ENCODE data around the gene DYRK1A.

DYRK1A gene

GRCh38 chr21:37425684-37426083 is 59.1 kb downstream of the DYRK1A start:
- Histone ChIP-seq H3K4me3 (ENCODE audit: low read length in 2 of 2) (no peak overlapping the region), H2BK120ac (ENCODE audit: low read depth, low read length) (no peak overlapping the region), H3K4ac (ENCODE audit: low read length) (no peak overlapping the region), H3K4me2 (ENCODE audit: insufficient read depth, low read length, poor library complexity, severe bottlenecking) (no peak overlapping the region), H3K36me3 (replicated peaks in 1 of 2; ENCODE audit: control insufficient read depth in 2 of 2, insufficient read depth in 2 of 2, low read length in 2 of 2) (peaks cover 11 to 96% of the 10 kb centered on the region in 2 donors), H2AK5ac (ENCODE audit: low read depth, low read length) (no peak overlapping the region), H2AFZ (ENCODE audit: low read length) (no peak overlapping the region), H4K91ac (ENCODE audit: low read depth, low read length, poor library complexity) (no peak overlapping the region), H3K27ac (replicated peaks; ENCODE audit: low read length) (no peak overlapping the region), H3K9me3 (replicated peaks in 1 of 2; ENCODE audit: control insufficient read depth in 2 of 2, insufficient read depth in 1 of 2, low read depth in 1 of 2, low read length in 2 of 2) (peaks cover 4 to 31% of the 10 kb centered on the region in 2 donors), H2BK5ac (ENCODE audit: low read length) (no peak overlapping the region), H3K18ac (ENCODE audit: low read length) (no peak overlapping the region), H3K23ac (ENCODE audit: low read depth, low read length, poor library complexity) (no peak overlapping the region), H3K4me1 (ENCODE audit: control insufficient read depth in 2 of 2, insufficient read depth in 1 of 2, low read depth in 1 of 2, low read length in 2 of 2) (peaks cover 0 to 2% of the 10 kb centered on the region in 2 donors), H2BK12ac (ENCODE audit: low read length) (no peak overlapping the region), H3K79me1 (ENCODE audit: low read depth, low read length) (peaks cover 8% of the 10 kb centered on the region), H3K9ac (ENCODE audit: low read depth, low read length, poor library complexity) (no peak overlapping the region), H3K14ac (ENCODE audit: low read length) (no peak overlapping the region), H2BK15ac (ENCODE audit: low read length) (no peak overlapping the region), H3K27me3 (ENCODE audit: control insufficient read depth in 3 of 3, insufficient read depth in 3 of 3, low read depth in 1 of 3, low read length in 3 of 3) (no peaks in the 10 kb centered on the region), H4K8ac (ENCODE audit: low read depth, low read length) (no peak overlapping the region)
- DNase-seq (ENCODE audit: low spot score), result no peak
- WGBS, 2 donors (ENCODE audit: extremely low coverage in 2 of 2, insufficient read length in 2 of 2, insufficient replicate concordance in 1 of 2), result no CpG with 5 or more reads among the region's 2 CpGs

GRCh38 chr21:37427221-37427620 is 60.6 kb downstream of the DYRK1A start:
- no peak overlapping the region for H3K27ac ChIP-seq (replicated peaks; ENCODE audit: low read length)
- no peak overlapping the region for H3K14ac ChIP-seq (ENCODE audit: low read length)
- H3K9ac ChIP-seq (ENCODE audit: low read depth, low read length, poor library complexity), result no peak overlapping the region
- no peak overlapping the region for H2BK15ac ChIP-seq (ENCODE audit: low read length)
- H2BK120ac ChIP-seq (ENCODE audit: low read depth, low read length), result no peak overlapping the region
- no peak overlapping the region for H2BK5ac ChIP-seq (ENCODE audit: low read length)
- H3K79me1 ChIP-seq (ENCODE audit: low read depth, low read length), result peaks cover 7% of the 10 kb centered on the region
- H2BK12ac ChIP-seq (ENCODE audit: low read length), result no peak overlapping the region
- H3K4me2 ChIP-seq (ENCODE audit: insufficient read depth, low read length, poor library complexity, severe bottlenecking), result no peak overlapping the region
- no peak overlapping the region for H4K8ac ChIP-seq (ENCODE audit: low read depth, low read length)
- DNase-seq (ENCODE audit: low spot score), result no peak
- H3K9me3 ChIP-seq (replicated peaks in 1 of 2; ENCODE audit: control insufficient read depth in 2 of 2, insufficient read depth in 1 of 2, low read depth in 1 of 2, low read length in 2 of 2), result peaks cover 4 to 31% of the 10 kb centered on the region in 2 donors
- H3K4ac ChIP-seq (ENCODE audit: low read length), result no peak overlapping the region
- WGBS, 2 donors (ENCODE audit: extremely low coverage in 2 of 2, insufficient read length in 2 of 2, insufficient replicate concordance in 1 of 2), result no CpG with 5 or more reads among the region's 6 CpGs
- H3K36me3 ChIP-seq (replicated peaks in 1 of 2; ENCODE audit: control insufficient read depth in 2 of 2, insufficient read depth in 2 of 2, low read length in 2 of 2), result peaks cover 10 to 92% of the 10 kb centered on the region in 2 donors
- H3K18ac ChIP-seq (ENCODE audit: low read length), result no peak overlapping the region
- no peak overlapping the region for H3K23ac ChIP-seq (ENCODE audit: low read depth, low read length, poor library complexity)
- peaks cover 0 to 2% of the 10 kb centered on the region in 2 donors for H3K4me1 ChIP-seq (ENCODE audit: control insufficient read depth in 2 of 2, insufficient read depth in 1 of 2, low read depth in 1 of 2, low read length in 2 of 2)
- H2AFZ ChIP-seq (ENCODE audit: low read length), result no peak overlapping the region
- no peak overlapping the region for H3K4me3 ChIP-seq (ENCODE audit: low read length in 2 of 2)
- H4K91ac ChIP-seq (ENCODE audit: low read depth, low read length, poor library complexity), result no peak overlapping the region
- no peak overlapping the region for H2AK5ac ChIP-seq (ENCODE audit: low read depth, low read length)
- no peaks in the 10 kb centered on the region for H3K27me3 ChIP-seq (ENCODE audit: control insufficient read depth in 3 of 3, insufficient read depth in 3 of 3, low read depth in 1 of 3, low read length in 3 of 3)

- Histone ChIP-seq H2BK15ac (ENCODE audit: low read length) (no peak overlapping the region), H3K14ac (ENCODE audit: low read length) (no peak overlapping the region), H3K18ac (ENCODE audit: low read length) (no peak overlapping the region), H3K4me1 (ENCODE audit: control insufficient read depth in 2 of 2, insufficient read depth in 1 of 2, low read depth in 1 of 2, low read length in 2 of 2) (peaks cover 0 to 2% of the 10 kb centered on the region in 2 donors), H4K8ac (ENCODE audit: low read depth, low read length) (no peak overlapping the region), H2AK5ac (ENCODE audit: low read depth, low read length) (no peak overlapping the region), H2BK12ac (ENCODE audit: low read length) (no peak overlapping the region), H3K4me3 (ENCODE audit: low read length in 2 of 2) (no peak overlapping the region), H4K91ac (ENCODE audit: low read depth, low read length, poor library complexity) (no peak overlapping the region), H3K4me2 (ENCODE audit: insufficient read depth, low read length, poor library complexity, severe bottlenecking) (no peak overlapping the region), H2BK120ac (ENCODE audit: low read depth, low read length) (no peak overlapping the region), H3K9ac (ENCODE audit: low read depth, low read length, poor library complexity) (no peak overlapping the region), H3K79me1 (ENCODE audit: low read depth, low read length) (peaks cover 3% of the 10 kb centered on the region), H3K4ac (ENCODE audit: low read length) (no peak overlapping the region), H2BK5ac (ENCODE audit: low read length) (no peak overlapping the region), H3K23ac (ENCODE audit: low read depth, low read length, poor library complexity) (no peak overlapping the region), H3K36me3 (replicated peaks in 1 of 2; ENCODE audit: control insufficient read depth in 2 of 2, insufficient read depth in 2 of 2, low read length in 2 of 2) (peaks cover 7 to 73% of the 10 kb centered on the region in 2 donors), H3K27ac (replicated peaks; ENCODE audit: low read length) (no peak overlapping the region), H2AFZ (ENCODE audit: low read length) (no peak overlapping the region), H3K9me3 (replicated peaks in 1 of 2; ENCODE audit: control insufficient read depth in 2 of 2, insufficient read depth in 1 of 2, low read depth in 1 of 2, low read length in 2 of 2) (peaks cover 4 to 31% of the 10 kb centered on the region in 2 donors), H3K27me3 (ENCODE audit: control insufficient read depth in 3 of 3, insufficient read depth in 3 of 3, low read depth in 1 of 3, low read length in 3 of 3) (no peaks in the 10 kb centered on the region)
- no peak for DNase-seq (ENCODE audit: low spot score)
- no CpG with 5 or more reads among the region's 7 CpGs for WGBS, 2 donors (ENCODE audit: extremely low coverage in 2 of 2, insufficient read length in 2 of 2, insufficient replicate concordance in 1 of 2)
These were observed 62.8 kb downstream of the DYRK1A start for GRCh38 chr21:37429356-37429755.

GRCh38 chr21:37430184-37430821 is 63.7 kb downstream of the DYRK1A start:
- no peak for DNase-seq (ENCODE audit: low spot score)
- no peak overlapping the region for H2BK15ac ChIP-seq (ENCODE audit: low read length)
- no peaks in the 10 kb centered on the region for H3K27me3 ChIP-seq (ENCODE audit: control insufficient read depth in 3 of 3, insufficient read depth in 3 of 3, low read depth in 1 of 3, low read length in 3 of 3)
- H3K27ac ChIP-seq (replicated peaks; ENCODE audit: low read length), result no peak overlapping the region
- H3K4me1 ChIP-seq (ENCODE audit: control insufficient read depth in 2 of 2, insufficient read depth in 1 of 2, low read depth in 1 of 2, low read length in 2 of 2), result peaks cover 2 to 3% of the 10 kb centered on the region in 2 donors
- peaks cover 2% of the 10 kb centered on the region for H3K79me1 ChIP-seq (ENCODE audit: low read depth, low read length)
- no peak overlapping the region for H4K8ac ChIP-seq (ENCODE audit: low read depth, low read length)
- no peak overlapping the region for H3K9ac ChIP-seq (ENCODE audit: low read depth, low read length, poor library complexity)
- no peak overlapping the region for H3K4me2 ChIP-seq (ENCODE audit: insufficient read depth, low read length, poor library complexity, severe bottlenecking)
- no peak overlapping the region for H2AK5ac ChIP-seq (ENCODE audit: low read depth, low read length)
- H3K9me3 ChIP-seq (replicated peaks in 1 of 2; ENCODE audit: control insufficient read depth in 2 of 2, insufficient read depth in 1 of 2, low read depth in 1 of 2, low read length in 2 of 2), result peaks cover 4 to 30% of the 10 kb centered on the region in 2 donors
- H2BK5ac ChIP-seq (ENCODE audit: low read length), result no peak overlapping the region
- no peak overlapping the region for H2AFZ ChIP-seq (ENCODE audit: low read length)
- peaks cover 5 to 64% of the 10 kb centered on the region in 2 donors for H3K36me3 ChIP-seq (replicated peaks in 1 of 2; ENCODE audit: control insufficient read depth in 2 of 2, insufficient read depth in 2 of 2, low read length in 2 of 2)
- no peak overlapping the region for H3K23ac ChIP-seq (ENCODE audit: low read depth, low read length, poor library complexity)
- no peak overlapping the region for H3K4ac ChIP-seq (ENCODE audit: low read length)
- no peak overlapping the region for H3K18ac ChIP-seq (ENCODE audit: low read length)
- no peak overlapping the region for H4K91ac ChIP-seq (ENCODE audit: low read depth, low read length, poor library complexity)
- H2BK12ac ChIP-seq (ENCODE audit: low read length), result no peak overlapping the region
- H3K4me3 ChIP-seq (ENCODE audit: low read length in 2 of 2), result no peak overlapping the region
- no peak overlapping the region for H3K14ac ChIP-seq (ENCODE audit: low read length)
- no CpG with 5 or more reads among the region's 6 CpGs for WGBS, 2 donors (ENCODE audit: extremely low coverage in 2 of 2, insufficient read length in 2 of 2, insufficient replicate concordance in 1 of 2)
- H2BK120ac ChIP-seq (ENCODE audit: low read depth, low read length), result no peak overlapping the region

All from neuronal stem cell (in vitro differentiated cells).